ENCODE data around the gene WDR91.
"Not testable (repeated sequence)": the region's sequence is repeated elsewhere in the genome, so short reads cannot be mapped to it uniquely, and the experiment has no call there.

WDR91 gene

DNA sequence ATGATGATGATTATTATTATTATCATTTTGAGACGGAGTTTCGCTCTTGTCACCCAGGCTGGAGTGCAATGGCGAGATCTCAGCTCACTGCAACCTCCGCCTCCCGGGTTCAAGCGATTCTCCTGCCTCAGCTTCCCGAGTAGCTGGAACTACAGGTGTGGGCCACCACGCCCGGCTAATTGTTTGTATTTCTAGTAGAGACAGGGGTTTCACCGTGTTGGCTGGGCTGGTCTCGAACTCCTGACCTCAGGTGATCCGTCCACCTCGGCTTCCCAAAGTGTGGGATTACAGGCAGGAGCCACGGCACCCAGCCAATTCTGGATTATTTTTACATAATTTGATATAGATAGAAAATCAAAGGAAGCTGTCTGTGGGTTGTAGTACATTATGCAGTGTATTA, 22.8 kb upstream of the WDR91 start:
- DNase-seq (ENCODE audit: low read depth, low spot score): not testable (repeated sequence)

DNA sequence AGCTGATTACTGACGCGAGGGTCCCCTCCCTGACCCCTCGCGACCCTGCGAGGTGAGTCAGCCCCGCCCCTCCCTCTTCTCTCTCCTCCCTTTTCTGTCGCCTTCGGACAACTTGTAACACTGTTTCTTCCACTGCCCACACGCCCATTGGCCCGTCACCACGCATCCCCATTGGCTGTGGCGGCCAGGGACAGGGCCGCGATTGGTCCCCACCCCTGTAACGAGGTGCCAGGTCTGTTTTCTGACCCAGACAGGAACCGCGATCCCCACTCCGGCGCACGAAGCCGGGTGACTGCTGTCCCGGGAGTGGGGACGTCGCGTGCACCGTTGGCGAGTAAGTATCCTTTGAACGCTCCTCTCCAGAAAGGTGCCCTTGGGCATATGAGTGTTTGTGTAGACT, 22.2 kb upstream of the WDR91 start, which contains the start of gene STRA8:
STRA8 (plus strand) TSS at position 269 of the 400 bp plus-strand sequence. CDS start 6,687 bp downstream, outside the sequence.
- no peak for DNase-seq (ENCODE audit: low read depth, low spot score)

DNA sequence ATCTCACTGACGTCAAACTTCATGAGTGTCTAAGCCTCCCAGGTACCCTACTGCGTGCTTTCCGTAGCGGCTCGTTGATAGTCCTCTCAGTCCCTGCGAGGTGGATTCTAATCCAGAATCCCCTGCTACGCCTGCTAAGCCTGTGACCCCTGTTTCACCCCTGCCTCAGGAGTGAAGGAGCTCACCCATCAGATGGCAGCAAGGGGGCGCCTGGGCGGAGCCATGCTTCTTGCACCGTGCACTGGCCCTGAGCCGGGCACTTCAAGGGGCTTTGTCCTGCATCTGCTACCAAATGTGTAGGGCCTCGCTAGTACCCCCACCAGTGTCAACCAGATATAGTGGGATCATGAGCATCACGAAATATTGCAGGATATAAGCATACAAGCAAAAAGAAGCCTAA, 21.4 kb upstream of the WDR91 start:
- DNase-seq (ENCODE audit: low read depth, low spot score): peak; percentile 21

DNA sequence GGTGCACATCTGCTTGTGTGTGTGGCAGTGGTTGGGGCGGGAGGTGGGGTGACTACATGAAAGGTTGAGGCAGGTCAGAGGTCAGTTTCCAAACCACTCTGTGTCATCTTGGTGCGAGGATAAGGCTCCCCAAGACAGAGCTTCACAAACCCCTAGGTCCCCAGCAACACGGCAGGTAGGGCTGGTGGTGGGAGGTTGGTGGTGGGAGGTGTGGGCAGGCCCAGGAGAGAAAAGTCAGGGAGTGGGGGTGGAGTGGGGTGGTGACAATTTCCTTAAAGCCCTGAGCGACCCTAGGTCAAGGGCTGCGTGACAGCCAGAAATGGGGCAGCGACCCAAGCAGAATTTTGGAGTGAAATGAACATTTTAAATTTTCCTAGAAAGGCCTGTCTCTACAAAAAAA, 20.8 kb upstream of the WDR91 start:
- no peak for DNase-seq (ENCODE audit: low read depth, low spot score)

DNA sequence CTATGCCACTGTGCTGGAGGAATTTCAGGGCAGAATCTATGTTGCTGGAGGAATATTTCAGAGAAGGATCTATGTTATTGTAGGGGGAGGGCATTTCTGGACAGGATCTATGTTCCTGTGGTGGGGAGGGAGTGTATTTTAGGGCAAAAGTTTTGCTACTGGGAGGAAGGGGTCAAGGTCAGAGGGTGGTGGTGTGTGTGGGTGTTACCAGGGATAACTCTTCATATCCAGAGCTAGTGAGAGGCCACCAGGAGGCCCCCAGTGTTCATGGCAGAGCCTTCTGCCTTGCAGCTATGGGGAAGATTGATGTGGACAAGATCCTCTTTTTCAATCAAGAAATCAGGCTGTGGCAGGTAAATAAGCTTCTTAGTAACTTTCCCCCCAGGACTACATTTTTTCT, 20.4 kb upstream of the WDR91 start:
- no peak for DNase-seq (ENCODE audit: low read depth, low spot score)

DNA sequence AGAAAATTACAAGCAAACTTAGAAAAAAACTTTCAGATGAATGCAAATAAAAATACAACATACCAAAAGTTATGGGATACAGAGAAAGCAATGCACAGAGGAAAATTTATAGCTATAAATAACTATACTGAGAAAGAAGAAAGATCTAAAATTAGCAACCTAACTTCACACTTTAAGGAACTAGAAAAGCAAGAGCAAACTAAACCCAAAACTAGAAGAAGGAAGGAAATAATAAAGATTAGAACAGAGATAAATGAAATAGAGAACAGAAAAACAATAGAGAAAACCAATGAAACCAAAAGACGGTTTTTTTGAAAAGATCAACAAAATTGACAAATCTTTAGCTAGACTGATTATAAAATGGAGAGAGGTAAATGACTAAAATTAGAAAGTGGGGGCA, 12.7 kb upstream of the WDR91 start:
- no peak for DNase-seq (ENCODE audit: low read depth, low spot score)

DNA sequence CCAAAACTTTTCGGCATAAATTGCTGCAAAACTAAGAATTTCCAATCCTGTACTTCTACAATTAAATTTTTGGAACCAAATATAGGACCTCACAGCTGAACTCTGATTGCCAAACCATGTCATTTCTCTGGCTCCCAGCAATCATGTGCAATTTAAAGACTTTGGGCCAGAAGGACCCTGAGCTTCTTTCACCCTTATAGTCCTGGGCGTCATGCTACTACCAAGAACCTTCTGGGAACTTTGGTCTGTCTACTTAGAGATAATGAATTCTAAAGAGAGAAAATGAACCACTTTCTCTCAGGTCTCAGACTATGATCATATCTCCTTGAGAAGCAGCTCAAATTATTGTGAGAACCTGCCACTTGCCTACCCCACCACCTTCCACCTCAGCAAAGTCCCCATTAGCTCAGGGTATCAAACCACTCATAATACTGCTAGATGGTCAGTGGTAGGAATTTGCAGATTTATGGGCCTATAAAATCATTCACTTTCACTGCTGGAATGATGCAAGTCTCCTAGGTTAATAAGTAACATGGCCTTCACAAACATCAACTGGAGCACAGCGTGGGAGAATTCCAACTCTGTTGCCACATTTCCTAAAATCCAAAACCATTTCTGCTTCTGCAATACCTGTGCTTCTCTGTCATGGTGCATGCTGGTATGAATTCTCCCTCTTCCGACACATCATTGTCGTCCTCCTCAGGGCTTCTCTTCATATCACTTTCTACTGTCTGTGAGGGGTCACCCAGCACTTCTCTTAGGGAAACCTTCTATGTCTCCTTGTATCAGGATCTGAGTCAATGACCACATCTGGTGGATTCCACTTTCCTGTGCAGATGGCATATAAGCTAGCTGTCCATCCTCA, 6.6 kb upstream of the WDR91 start:
- no peak for DNase-seq (ENCODE audit: low read depth, low spot score)

DNA sequence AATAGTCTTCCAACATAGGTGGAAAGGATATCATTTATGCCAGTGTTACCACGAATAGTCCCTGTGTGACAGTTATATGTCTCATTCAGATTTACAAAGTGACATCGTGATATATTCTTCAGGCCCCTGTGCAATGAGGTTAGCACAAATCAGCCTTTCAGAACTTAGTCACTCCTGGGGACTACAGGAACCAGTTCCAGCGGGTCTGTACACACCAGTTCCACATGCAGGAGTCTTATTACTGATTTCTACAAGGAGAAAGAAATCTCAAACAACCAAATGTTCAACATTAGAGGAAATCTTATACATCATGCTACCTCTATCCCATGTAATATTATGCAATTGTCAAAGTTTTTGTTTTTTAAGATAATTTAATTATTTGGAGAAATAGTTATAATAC, 4.4 kb upstream of the WDR91 start:
- no peak for DNase-seq (ENCODE audit: low read depth, low spot score)

DNA sequence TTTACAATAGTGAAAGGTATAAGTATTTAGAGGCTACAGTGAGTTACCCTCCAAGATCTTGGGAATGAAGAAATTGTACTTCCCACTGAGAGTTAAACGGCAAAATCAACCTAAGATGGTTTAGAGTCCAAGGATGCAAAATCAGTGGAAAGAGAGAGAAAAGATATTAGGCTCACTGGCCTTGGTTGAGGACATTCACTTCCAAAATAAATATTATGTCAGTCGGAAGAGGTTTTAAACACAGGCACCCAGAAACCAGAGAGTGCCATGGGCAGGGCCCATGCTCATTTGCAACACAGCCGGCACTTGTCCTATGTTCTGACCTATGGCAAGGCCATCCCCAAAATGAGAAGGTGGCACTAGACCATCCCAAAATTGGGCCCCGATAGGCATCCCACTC, 3.9 kb upstream of the WDR91 start:
- no peak for DNase-seq (ENCODE audit: low read depth, low spot score)

DNA sequence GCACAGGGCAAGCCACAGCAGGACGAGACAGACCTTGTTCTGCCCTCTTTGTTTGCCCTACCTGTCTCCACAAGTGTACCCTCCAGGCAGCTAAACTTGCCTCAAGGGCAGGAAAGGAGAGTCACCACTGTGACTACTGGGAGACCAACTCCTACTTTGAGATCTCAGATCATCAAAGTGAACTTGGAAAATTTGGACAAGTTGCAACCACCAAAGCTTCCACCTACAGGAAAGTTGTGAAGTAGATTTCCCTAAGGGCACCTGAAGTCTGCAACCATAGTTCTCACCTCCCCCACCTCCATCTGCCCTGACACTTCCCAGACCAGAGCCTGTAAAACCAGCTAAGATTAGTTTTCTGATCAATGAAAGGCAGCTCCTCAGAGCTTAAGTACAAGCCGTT, 2.5 kb upstream of the WDR91 start:
- DNase-seq (ENCODE audit: low read depth, low spot score): peak; percentile 85

DNA sequence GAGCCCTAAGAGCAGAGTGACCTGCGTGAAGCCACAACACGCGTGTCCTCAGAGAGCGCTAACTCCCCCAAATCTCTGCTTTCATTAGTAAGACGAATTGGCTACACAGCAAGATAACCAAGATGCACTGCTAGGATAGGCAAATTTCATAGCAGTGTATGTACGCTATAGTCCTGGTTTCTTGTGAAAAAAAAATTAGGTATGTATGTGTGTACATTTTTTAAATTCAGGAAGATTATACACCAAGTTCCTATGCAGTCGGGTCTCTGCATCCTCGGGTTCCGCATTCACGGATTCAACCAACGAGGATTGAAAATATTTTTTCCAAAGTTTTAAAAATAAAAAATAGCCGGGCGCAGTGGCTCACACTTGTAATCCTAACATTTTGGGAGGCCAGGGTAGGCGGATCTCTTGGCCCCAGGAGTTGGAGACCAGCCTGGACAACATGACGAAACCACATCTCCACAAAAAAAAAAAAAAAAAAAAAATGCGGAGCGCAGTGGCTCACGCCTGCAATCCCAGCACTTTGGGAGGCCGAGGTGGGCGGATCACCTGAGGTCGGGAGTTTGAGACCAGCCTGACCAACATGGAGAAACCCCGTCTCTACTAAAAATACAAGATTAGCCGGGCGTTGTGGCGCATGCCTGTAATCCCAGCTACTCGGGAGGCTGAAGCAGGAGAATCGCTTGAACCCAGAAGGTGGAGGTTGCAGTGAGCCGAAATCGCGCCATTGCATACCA, 790 bp upstream of the WDR91 start:
- DNase-seq (ENCODE audit: low read depth, low spot score): not testable (repeated sequence)

DNA sequence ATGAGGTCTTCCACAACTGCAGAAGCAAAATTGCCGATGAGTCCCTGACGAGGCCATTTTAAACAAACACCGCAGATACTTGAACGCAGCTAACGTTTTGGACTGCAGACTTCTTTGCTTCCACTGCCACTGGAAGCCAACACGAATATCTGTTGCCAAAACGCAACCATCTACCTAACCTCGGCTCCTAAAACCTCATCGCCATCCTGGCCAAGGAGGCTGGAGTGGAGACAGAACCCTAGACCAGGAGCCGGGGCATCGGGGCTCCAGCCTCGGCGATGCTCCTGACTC, 493 bp downstream of the WDR91 start:
- DNase-seq (ENCODE audit: low read depth, low spot score): no peak

DNA sequence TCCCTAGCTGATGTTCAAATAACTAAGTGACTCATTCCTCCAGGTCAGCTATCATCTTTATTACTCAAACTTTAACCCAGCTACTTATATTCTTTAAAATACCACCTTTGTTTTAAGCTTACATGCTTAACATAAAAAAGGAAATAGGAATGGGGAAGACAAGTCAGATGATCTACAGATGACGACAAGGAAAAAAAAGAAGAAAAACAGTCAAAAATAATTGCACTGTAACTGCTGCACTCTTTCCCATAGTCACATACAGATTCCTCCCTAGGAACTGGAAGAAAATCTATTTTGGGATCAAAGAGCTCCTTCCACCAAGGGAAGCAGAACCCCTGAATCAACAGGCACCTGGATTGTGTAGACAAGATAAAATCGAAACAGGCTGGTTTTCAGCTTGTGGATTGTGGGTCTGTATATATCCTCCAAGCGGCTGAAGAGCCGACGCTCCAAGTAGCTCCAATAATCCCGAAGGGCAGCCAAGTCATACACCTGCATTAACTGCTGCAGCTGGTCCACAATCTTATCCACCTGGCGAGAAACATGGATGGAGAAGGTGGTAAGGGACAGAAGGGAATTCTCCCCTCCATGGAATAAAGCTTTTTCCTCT, 2.0 kb downstream of the WDR91 start:
- no peak for DNase-seq (ENCODE audit: low read depth, low spot score)

DNA sequence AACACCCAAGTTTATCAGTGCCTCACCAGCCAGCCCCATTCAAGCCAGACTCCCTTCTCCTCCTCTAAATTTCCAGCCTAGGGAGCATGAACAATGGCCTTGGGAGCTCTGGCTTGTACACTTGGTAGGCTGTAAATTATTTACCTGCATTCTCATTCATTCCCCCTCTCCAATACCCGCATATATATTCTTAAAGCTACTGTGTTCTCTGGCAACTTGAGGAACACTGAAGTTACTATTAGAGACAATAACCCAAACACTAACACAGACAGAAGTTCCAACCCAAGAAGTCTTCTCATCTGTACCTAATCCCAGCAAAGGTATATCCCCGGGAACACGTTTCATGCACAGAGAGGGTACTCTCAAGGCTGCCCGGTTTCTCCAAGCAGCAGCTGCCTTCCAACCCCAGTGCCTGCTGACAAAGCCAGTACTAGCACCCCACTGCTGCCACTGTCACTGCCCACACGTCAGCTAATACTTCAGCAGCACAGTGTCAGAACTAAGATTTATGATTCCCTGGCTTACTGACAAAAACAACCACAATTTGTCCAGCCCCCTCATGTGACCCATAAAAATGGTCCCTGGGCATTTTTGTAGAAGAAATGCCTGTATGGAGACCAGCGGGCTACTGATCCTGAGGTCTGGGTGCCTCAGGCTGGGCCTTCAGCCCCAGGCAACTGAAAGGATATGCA, 3.1 kb downstream of the WDR91 start:
- DNase-seq (ENCODE audit: low read depth, low spot score): no peak

DNA sequence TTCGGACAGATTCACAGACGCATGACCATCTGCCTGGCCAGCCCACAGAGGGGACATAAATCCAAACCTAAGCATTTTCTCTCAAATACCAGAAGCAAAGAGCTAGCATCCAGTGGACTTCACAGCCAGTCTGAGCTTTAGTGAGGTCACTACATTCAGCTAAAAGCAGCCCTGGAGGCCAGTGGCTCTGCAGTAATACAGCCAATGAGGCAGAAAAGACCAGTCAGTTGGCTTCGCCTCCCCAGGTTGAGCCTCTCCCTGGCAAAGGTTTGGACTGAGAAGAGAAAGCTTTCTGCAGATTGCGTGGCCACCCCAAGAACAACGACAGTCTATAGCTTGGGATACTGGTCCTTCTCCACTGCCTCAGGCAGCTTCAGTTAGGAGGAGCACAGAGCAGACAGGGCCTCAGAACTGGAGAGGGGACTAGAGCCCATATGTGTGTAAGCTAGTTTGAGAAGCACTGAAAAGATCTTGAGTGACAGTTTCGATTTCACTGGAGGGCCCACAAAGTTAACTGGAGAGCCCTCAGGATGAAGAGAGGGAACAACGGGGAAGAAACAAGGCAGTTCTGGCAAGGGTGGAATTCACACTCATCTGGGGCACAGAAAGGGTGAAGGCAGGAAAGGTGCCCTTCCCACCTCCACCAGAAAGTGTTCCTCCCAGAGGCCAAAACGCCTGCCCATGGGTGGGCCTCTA, 3.8 kb downstream of the WDR91 start:
- DNase-seq (ENCODE audit: low read depth, low spot score): no peak

DNA sequence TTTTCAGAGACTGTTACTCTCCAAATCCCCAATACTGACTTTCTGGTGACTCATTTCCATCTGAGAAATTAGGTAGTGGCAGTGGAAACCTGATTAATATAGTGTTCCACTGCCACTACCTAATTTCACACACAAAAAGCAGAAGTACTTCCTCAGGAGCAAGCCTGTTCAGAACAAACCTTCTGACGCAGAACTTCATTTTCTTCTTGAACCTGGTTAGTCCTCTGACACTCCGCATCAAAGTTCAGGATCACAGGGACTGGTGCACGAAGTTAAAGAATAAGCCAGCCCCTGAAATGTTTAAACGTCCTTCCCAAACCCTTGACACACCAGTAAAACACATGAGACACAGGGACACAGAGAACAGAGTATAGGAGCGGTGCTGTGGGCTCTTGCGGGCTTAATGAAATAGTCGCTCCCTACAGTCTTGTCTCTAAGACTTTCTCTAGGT, 4.4 kb downstream of the WDR91 start:
- DNase-seq (ENCODE audit: low read depth, low spot score): no peak

DNA sequence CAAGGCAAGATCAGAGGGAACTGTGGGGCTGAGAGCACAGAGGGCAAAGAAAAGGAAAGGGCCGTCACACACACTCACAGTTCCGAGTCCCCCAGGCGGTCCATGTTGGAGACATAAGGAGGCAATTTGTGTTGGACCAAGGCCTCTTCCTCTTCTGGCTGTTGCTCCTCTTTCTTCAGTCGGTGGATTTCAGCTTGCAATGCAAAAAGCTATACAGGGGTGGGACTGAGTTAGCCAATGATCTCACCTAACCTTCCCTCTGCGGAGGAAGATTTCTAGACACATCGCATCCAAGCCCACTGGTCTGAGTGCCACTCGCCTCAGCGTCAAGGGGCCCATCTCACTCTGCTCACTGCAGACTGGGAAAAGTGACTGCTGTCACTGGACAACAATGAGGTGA, 5.5 kb downstream of the WDR91 start:
- no peak for DNase-seq (ENCODE audit: low read depth, low spot score)

DNA sequence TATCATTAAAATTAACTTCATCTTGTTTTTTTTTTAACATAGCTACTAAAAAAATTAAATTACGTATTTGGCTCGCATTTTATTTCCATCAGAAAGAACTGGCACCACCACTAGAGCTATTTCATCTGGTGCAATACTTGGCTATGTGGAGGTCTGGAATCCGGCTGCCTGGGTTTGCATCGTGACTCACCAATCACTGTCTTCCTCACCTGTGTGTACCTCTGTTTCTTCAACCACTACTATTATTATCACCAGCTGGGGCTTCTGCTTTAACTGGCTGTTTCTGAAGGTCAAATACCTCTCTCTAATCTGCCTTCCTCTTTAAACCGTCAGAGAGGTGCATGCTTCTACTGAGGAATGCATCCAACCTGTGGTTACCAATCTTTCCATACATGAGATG, 6.5 kb downstream of the WDR91 start:
- DNase-seq (ENCODE audit: low read depth, low spot score): no peak

DNA sequence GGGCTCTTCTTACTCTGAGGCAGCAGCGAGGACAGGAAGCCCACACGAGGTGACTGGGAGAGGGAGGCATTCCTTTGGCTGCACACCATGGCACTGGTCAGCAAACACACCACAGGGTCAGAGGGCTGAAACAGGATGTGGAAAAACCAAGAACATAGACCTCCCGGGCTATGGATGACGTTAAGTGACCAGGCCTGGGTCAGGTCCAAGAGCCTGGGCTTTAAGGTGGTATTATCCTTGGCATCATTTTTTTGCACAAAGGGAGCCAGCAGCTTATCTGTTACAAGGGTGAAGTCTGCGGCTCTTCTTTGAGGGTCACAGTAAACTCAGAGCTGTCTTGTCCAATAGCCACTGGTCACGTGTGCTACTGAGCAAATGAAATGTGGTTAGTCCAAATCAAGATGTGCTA, 7.0 kb downstream of the WDR91 start:
- no peak for DNase-seq (ENCODE audit: low read depth, low spot score)

DNA sequence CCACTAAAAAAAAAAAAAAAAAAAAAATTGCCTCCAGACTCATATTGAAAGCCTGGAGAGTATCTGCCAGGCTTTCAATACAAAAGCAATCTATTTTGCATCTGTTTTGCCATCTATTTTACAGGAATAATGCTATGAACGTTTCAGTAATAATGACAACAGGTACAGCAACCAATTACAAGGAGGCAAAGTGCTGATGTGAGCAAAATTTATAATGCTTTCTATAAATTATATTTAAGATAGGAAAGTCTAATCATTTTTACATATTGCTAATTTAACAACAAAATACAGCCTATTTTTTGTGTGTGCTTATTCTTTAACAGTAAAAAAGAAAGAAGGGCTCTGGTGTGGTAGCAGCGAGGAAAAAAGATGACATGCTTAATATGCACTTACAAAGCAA, 10.0 kb downstream of the WDR91 start:
- DNase-seq (ENCODE audit: low read depth, low spot score): no peak

DNA sequence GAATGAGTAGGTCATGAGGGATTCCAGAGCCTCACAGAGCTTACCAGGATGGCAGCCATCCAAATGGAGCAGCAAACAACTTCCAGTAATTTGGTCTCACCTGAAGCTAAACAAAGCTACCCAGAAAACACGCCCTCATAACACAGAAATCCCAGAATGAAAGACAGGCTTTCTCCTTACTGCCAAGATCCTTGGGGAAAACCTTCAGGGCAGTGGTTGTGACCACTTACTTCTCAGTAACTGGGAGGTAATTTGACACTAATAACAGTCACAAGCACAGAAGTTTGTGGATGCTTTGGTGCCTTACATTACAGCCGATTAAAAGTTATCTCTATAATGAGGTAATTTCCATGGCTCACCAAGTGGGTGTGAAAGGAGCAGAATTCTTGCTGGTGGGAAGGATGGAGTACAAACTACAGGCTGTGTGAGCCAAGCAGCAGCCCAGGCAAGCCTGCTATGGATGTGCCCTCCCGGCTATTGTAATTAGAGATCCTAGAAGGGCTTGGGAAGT, 10.4 kb downstream of the WDR91 start:
- DNase-seq (ENCODE audit: low read depth, low spot score): no peak

Data from ELF-1 (cell line).